Transverse colon (tissue), 3 donors: Measurements from ENCODE around the gene LDLRAP1.

ENCODE experiments used
- CTCF ChIP-seq, 5 experiments: fragments of 200-600 bp in 3 of 5; fragments of 450-650 bp in 2 of 5; sonication (generic) in 3 of 5; IDR thresholded peaks; 1 replicate in 2 of 5; 2 replicates in 3 of 5; pipeline ENCODE4 v1.5.1; 2016 to 2017; ENCODE audit warnings: antibody characterized with exemption in 5 of 5, inconsistent platforms in 3 of 5, mild to moderate bottlenecking in 2 of 5, moderate library complexity in 1 of 5
- EP300 ChIP-seq: sonication (generic); formaldehyde crosslinking; IDR thresholded peaks from one replicate; pipeline ENCODE4 v1.6.1; 2017; ENCODE audit warnings: antibody characterized with exemption, low read depth

- no peak for TF ChIP-seq CTCF (IDR thresholded peaks at IDR 0.05)
- no peak for TF ChIP-seq EP300
Measured at GRCh38 chr1:25526753-25527152, 16.7 kb upstream of the LDLRAP1 start.
